ENCODE results near the gene IMP3.
"Not testable (repeated sequence)": the region's sequence is repeated elsewhere in the genome, so short reads cannot be mapped to it uniquely, and the experiment has no call there.

Gene IMP3

DNA sequence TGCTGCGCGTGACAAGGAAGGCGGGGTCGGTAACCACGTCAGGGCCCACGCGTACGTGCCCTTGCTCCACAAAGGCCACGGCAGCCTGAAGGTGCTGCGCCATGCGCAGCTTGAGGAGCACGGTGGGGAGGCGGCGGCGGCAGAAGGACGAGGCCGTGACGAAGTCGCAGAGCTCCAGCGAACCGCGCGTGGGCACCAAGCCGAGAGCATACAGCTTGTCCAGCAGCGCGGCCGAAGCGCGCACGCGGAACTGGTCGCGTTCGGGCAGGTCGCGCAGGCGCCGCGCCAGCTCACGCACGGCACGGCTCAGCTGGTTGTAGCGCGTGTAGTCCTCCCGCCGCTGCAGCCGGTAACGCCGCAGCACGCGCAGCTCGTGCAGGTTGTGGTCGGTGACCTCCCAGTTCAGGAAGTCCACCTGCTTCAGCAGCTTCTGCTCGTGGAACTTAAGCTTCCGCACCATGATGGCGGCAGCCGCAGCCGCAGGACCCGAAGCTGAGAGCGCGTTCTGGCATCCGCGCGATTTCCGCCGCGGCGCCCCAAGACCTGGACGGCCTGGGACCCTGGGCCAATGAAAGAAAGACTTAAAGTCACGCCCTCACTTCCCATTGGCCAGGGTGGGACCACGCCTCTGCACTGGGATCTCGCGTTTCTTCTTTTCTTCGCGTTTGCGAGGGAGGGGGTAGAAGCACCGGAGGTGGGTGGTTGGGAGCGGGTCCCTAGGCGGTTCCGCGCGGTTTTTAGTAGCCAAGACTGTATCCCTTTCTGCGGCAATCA is at the start of gene IMP3:
Gene IMP3 (minus strand): TSS at position 516 of the 774 bp plus-strand sequence. CDS start 56 bp downstream, at position 460.
- in situ Hi-C loops (cut with HindIII; ENCODE audit: low sequenced_read_pairs): no loop called here

DNA sequence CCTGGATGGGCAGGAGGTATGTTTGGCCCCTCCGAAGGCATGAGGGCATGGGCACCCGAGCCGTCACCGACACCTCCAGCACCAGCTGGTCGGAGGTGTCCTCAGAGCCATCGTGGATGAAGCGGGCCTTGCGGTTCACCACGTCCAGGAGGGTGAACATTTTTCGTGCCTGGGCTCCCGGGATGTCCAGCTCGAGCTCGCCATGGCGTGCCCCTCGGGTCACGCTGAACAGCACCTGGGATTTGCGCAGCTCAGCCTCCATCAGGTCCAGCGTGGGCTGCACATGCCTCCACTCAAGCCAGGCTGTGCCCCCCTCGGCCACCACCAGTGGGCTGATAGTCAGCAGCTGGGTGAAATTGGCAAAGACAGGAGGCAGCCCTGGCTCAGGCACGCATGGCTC is 49.4 kb upstream of the IMP3 start:
- in situ Hi-C loops (cut with HindIII; ENCODE audit: low sequenced_read_pairs): not testable (repeated sequence)

DNA sequence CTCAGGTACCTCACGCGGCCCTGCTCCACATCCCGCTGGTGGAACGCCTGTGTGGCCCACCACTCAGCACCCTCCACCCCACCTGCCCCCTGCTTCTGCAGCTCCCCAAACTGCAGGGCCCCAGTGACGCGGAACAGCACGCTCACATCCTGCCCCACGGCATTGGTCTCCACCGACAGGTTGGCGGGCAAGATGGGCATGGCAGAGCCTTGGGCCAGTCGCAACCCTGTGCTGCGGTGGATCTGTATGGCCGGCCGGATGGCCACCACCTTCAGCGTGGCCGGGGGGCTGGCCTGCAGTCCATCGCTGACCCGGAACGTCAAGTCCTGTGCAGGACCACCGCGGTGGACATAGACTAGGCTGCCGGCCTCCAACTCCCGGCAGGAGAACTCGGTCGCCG is 48.8 kb upstream of the IMP3 start:
- in situ Hi-C loops (cut with HindIII; ENCODE audit: low sequenced_read_pairs): no loop called here

GRCh38 chr15:75688278-75688557 is 48.2 kb upstream of the IMP3 start:
- in situ Hi-C loops (cut with HindIII; ENCODE audit: low sequenced_read_pairs): no loop called here

GRCh38 chr15:75687486-75688277 is 47.7 kb upstream of the IMP3 start:
- in situ Hi-C loops (cut with HindIII; ENCODE audit: low sequenced_read_pairs): no loop called here

DNA sequence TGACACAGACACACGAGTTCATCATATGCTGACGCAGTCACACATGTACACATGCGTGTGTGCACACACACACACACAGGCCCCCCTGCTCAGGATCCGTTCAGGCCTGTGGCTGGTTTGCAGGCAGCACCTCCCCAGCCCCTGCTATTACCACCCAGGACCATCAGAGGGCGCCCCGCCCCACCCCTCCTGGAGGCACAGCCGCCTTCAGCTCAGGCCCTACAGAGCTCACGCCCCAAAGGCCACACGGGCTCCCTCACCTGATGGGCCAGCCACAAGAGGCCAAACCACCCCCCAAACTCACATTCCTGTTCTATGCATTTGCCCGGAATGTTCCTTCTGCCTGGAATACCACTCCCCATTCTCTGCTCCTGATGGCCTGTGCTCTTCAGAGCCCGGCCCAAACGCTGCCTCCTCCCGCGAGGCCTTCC is 46.2 kb upstream of the IMP3 start:
- in situ Hi-C loops (cut with HindIII; ENCODE audit: low sequenced_read_pairs): not testable (repeated sequence)

DNA sequence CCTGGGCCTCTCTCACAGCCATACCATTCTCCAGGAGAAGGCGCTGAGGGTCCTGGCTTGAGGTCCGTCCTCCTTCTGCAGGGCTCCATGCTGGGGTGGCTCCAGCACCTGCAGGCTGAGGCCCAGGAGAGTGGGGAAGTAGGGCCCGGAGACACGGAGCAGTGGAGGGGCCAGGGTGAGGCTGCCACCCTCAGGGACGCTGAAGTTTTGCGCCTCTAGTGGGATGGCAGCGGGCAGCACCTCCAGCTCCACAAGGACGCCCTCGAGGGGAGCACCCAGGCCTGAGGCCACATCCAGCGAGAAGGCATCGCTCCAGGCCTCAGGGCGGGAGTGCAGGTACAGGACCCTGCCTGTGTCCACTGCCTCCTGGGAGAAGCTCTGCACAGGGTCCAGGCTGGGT is 45.2 kb upstream of the IMP3 start:
- in situ Hi-C loops (cut with HindIII; ENCODE audit: low sequenced_read_pairs): no loop called here

- in situ Hi-C loops (cut with HindIII; ENCODE audit: low sequenced_read_pairs): no loop called here
These were observed 44.6 kb upstream of the IMP3 start for GRCh38 chr15:75684648-75685047.

GRCh38 chr15:75683646-75684312 is 43.8 kb upstream of the IMP3 start:
- in situ Hi-C loops (cut with HindIII; ENCODE audit: low sequenced_read_pairs): not testable (repeated sequence)

DNA sequence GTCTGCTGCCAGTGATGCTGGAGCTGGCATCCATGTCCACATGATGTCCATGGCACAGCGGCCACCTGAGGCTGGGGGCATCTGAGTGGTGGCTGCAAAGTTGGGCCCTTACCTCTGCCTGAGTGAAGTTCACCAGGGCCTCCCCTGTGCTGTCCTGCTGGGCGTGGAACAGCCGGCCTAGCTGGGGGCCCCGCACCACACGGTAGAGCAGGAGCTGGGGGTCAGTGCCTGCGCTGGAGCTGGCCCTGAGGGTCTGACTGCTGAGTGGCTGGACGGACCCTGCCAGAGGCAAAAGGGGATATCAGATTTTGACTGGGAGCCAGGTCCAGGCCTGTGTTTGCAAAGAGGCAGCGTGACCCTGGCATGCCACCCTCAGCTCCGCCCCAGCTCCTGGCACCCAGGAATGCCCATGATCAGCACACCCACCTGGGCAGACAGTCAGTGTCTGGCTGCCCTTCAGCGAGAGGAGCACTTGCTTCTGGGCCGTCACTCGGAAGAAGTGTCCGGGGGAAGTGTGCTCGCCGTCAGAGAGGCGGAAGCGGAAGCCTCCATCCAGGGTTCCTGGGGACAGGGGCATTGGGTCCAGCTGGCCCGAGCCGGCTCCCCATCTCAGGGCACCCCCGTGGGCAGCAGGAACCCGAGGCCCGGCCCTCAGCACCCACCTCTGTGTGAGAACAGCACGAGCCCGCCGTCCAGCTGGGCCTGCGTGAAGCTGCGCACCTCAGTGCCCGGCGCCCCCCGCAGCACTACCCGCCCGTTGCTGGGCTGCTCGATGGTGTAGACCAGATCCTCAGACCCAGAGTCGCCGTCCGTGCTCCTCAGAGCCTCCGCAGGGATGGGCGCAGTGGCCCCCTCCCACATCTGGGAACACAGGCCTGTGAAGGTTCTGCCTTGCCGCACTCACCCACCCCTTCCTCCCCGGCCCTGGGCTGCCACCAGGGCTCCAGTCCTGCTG is 42.4 kb upstream of the IMP3 start:
- in situ Hi-C loops (cut with HindIII; ENCODE audit: low sequenced_read_pairs): no loop called here

DNA sequence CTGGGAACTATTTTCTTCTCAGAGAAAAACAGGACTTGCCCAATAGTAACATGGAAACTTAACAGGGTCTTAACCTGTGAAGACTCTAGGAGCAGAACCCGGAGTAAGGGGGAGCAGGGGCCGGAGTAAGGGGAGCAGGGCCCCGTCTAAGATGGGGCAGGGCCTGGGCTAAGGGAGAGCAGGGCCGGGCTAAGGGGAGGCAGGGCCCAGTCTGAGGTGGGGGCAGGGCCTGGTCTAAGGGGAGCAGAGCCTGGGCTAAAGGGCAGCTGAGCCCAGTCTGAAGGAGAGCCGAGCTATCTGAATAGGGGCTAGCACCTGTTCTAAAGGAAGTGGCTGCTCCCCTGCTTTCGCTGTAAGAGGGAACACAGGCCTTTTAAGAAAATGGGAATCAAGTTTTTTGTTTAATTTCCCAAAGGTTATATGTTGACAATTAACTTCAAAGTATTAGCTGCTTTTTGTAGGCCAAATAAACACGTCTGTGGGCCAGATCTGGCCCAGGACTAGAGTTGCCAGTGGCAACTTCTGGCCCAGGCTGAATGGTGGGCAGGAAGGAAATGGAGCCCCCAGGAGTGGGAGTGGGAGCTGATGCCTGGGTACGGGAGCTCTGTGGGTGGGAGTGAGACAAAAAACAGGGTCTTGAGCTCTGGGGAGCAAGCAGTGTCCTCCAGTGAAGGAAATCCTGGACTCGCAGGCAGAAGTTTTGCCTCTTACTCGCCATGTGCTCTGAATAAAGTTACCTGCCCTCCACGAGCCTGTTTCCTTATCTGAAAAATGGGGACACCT is 40.2 kb upstream of the IMP3 start:
- in situ Hi-C loops (cut with HindIII; ENCODE audit: low sequenced_read_pairs): no loop called here

DNA sequence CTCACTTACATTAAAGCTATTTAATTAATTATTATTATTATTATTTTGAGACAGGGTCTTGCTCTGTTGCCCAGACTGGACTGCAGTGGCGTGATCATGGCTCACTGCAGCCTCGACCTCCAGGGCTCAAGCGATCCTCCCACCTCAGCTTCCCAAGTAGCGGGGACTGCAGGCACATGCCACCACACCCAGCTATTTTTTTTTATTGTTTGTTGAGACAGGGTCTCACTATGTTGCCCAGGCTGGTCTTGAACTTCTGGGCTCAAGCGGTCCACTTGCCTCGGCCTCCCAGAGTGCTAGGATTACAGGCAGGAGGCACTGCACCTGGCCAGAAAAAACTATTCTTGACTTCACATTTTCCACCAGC is 38.3 kb upstream of the IMP3 start:
- in situ Hi-C loops (cut with HindIII; ENCODE audit: low sequenced_read_pairs): not testable (repeated sequence)

- in situ Hi-C loops (cut with HindIII; ENCODE audit: low sequenced_read_pairs): no loop called here
These were observed 37.7 kb upstream of the IMP3 start for GRCh38 chr15:75677465-75678323.

DNA sequence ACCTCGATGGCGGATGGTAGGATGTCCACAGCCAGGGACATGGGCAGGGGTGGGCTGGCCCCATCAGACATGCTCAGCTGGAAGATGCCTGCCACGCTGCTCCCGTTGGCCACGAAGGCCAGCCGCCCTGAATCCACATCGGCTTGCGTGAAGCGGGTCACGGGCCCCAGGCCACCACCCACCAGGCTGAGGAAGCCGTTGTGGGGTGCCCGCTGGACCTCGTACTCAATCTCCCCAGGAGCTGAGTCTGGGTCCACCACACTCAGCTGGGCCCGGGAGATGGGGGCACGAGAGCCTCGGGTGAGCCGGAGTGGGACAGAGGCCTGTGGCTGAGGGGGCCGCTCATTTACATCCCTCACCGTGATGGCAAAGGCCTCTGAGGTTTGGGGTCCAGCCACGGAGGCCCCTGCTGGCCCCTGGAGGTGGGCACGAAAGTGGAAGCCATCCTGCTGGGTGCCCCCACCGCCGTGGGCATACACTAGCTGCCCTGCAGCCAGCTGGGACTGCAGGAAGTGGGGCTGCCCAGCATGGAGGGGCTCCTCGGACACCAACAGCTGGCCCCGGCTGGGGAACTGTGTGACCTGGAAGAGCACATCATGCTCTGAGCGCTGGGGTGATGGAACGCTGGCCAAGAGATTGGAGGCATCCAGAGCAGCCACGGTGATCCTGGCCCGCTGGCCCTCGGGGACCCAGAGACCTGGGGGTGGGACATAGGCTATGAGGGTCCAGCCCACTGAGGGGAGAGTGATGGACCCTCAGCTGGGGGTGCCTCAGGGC is 36.9 kb upstream of the IMP3 start:
- in situ Hi-C loops (cut with HindIII; ENCODE audit: low sequenced_read_pairs): no loop called here

GRCh38 chr15:75675579-75676404 is 35.8 kb upstream of the IMP3 start:
- in situ Hi-C loops (cut with HindIII; ENCODE audit: low sequenced_read_pairs): no loop called here

DNA sequence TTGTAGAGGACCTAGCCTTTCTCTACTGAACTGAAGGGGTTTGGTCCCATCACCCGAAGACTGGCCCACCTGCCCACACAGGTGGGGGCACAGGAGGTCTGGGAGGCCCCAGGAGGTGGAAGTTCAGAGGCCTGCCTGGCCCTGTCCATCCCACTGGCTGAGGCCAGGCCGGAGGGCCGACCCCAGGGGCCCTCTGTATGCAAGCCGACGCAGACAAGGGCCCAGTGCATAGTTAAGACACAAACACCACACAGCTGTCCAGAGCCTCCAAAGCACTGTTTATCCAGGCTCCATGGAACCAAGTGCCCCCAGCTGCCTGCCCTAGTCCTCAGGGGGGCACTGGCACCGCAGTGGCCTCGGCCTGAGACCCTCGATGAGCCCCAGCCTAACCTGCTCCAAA is 34.3 kb upstream of the IMP3 start:
- in situ Hi-C loops (cut with HindIII; ENCODE audit: low sequenced_read_pairs): no loop called here

- in situ Hi-C loops (cut with HindIII; ENCODE audit: low sequenced_read_pairs): no loop called here
These were observed 33.6 kb upstream of the IMP3 start for GRCh38 chr15:75673426-75674235.
